Uterus (tissue), 2 donors: ENCODE measurements around the gene LUM.

Experiments used
- POLR2A ChIP-seq, 2 donors: fragments of 450-650 bp; IDR thresholded peaks; one replicate each; pipeline ENCODE4 v1.6.1; 2016; ENCODE audit warnings: antibody characterized with exemption in 2 of 2, mild to moderate bottlenecking in 1 of 2, moderate library complexity in 1 of 2
- TF ChIP-seq, protein P1 (sequence below), 4 experiments: fragments of 200-600 bp in 2 of 4; fragments of 450-650 bp in 2 of 4; sonication (generic) in 2 of 4; IDR thresholded peaks; one replicate each; pipeline ENCODE4 v1.5.1; 2016 to 2019; ENCODE audit warnings: antibody characterized with exemption in 4 of 4, mild to moderate bottlenecking in 2 of 4, moderate library complexity in 1 of 4

DNA sequence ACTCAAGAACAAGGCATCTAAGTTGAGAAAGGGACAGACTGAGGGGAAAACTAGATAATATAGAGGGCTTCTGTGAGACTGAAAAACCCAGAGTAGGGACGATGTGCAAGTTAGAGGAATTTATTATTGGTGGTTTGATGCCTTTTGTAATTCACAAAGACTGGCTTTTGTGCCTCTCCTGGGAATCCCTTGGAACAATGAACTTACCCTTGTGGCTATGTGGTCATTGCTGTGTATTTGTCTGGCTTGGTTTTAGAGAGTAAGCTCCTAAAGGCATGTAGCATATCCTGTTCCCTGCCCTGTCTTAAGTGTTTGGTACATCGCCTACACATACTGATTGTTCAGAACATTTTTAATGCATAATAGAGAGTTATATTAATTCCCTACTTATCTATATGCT is 44.7 kb upstream of the LUM start:
- TF ChIP-seq, protein P1, sequence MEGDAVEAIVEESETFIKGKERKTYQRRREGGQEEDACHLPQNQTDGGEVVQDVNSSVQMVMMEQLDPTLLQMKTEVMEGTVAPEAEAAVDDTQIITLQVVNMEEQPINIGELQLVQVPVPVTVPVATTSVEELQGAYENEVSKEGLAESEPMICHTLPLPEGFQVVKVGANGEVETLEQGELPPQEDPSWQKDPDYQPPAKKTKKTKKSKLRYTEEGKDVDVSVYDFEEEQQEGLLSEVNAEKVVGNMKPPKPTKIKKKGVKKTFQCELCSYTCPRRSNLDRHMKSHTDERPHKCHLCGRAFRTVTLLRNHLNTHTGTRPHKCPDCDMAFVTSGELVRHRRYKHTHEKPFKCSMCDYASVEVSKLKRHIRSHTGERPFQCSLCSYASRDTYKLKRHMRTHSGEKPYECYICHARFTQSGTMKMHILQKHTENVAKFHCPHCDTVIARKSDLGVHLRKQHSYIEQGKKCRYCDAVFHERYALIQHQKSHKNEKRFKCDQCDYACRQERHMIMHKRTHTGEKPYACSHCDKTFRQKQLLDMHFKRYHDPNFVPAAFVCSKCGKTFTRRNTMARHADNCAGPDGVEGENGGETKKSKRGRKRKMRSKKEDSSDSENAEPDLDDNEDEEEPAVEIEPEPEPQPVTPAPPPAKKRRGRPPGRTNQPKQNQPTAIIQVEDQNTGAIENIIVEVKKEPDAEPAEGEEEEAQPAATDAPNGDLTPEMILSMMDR (IDR thresholded peaks at IDR 0.05) = no peak
- no peak for TF ChIP-seq POLR2A (IDR thresholded peaks at IDR 0.05)
